Natural killer cell treated with Interleukin-12 subunit alpha and Interleukin-12 subunit beta and Interleukin-15 and Interleukin-18, amount 100 ng/mL, for 72 hours (primary cell): Measurements from ENCODE around the gene HGF. TPM values are rescaled to one million over a fixed set of nuclear protein-coding genes. Genes with fewer than 3 reads are reported as not detected.
"Not testable (repeated sequence)": the region's sequence is repeated elsewhere in the genome, so short reads cannot be mapped to it uniquely, and the experiment has no call there.

Experiments used
- ATAC-seq, 2 donors: fragments of 150-1000 bp; cut with Tn5 transposase in 1 of 2; sonication (Bioruptor Pico), chemical (Tn5 transposase) in 1 of 2; 2 replicates each; pipeline ENCODE4 v1.10.0; 2021
- DNase-seq: peaks from one replicate; pipeline ENCODE4 v3.0.0; 2022; ENCODE audit warnings: low spot score
- H3K27ac Mint-ChIP-seq, 2 donors: 1 replicate in 1 of 2; 2 replicates in 1 of 2; pipeline ENCODE4 v1.8.0; 2022; ENCODE audit warnings: mixed read lengths in 2 of 2, mild to moderate bottlenecking in 1 of 2, moderate library complexity in 1 of 2
- H3K27me3 Mint-ChIP-seq, 2 donors: 1 replicate in 1 of 2; 2 replicates in 1 of 2; pipeline ENCODE4 v1.8.0; 2022; ENCODE audit warnings: mixed read lengths in 2 of 2
- H3K36me3 Mint-ChIP-seq: one replicate; pipeline ENCODE4 v1.8.0; 2022; ENCODE audit warnings: mixed read lengths
- H3K4me1 Mint-ChIP-seq, 2 donors: 1 replicate in 1 of 2; 2 replicates in 1 of 2; pipeline ENCODE4 v1.8.0; 2022; ENCODE audit warnings: low read depth in 2 of 2, mixed read lengths in 2 of 2, mild to moderate bottlenecking in 1 of 2
- H3K4me3 Mint-ChIP-seq: one replicate; pipeline ENCODE4 v1.8.0; 2022; ENCODE audit warnings: mixed read lengths
- H3K9me3 Mint-ChIP-seq: 2 replicates; pipeline ENCODE4 v1.8.0; 2022; ENCODE audit warnings: mixed read lengths
- total RNA-seq, 2 donors: library from RNA; stranded (reverse); gene quantifications; one replicate each; pipeline ENCODE4 v1.2.3, GENCODE V29; 2022

Gene HGF
- total RNA-seq, 2 donors from 2014 or later, result 0.53 TPM; not detected in 1

DNA sequence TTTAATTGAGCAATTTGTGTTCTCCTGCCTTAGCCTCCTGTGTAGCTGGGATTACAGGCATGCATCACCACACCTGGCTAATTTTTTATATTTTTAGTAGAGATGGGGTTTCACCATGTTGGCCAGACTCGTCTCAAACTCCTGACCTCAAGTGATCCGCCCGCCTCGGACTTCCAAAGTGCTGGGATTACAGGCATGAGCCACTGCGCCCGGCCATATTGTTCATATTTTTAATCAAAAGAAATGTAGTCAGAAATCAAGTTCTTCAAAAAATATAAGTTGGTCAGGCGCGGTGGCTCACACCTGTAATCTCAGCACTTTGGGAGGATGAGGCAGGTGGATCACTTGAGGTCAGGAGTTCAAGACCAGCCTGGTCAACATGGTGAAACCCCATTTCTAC, 47.6 kb downstream of the HGF start:
- not testable (repeated sequence) for H3K36me3 Mint-ChIP-seq, H3K27me3 Mint-ChIP-seq, H3K4me1 Mint-ChIP-seq, H3K4me3 Mint-ChIP-seq, DNase-seq, ATAC-seq, H3K27ac Mint-ChIP-seq
- H3K9me3 Mint-ChIP-seq, result peaks cover 10% of the 10 kb centered on the region

DNA sequence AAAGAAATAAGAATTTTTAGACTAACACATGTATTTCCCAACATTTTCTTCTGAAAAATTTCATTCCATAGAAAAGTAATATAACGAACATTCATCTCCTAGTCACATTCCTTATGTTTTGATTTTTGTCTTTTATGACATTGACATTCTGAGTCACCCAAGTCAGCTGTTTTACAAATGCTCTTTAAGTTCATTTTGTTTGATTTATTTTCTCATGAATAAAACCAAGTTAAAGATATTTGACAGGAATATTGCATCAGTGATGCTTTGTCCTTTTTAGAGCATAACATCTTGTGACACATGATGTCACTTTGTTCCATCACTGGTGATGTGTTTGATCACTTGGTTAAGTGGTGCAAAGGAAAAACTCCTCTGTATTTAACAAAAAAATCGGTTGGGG, 48.4 kb downstream of the HGF start:
- Mint-ChIP-seq H3K27me3 (no peaks in the 10 kb centered on the region), H3K36me3 (no peaks in the 10 kb centered on the region), H3K4me1 (no peaks in the 10 kb centered on the region), H3K27ac (no peak overlapping the region), H3K4me3 (no peak overlapping the region), H3K9me3 (peaks cover 11% of the 10 kb centered on the region)
- no peak for DNase-seq
- ATAC-seq, result no peak

DNA sequence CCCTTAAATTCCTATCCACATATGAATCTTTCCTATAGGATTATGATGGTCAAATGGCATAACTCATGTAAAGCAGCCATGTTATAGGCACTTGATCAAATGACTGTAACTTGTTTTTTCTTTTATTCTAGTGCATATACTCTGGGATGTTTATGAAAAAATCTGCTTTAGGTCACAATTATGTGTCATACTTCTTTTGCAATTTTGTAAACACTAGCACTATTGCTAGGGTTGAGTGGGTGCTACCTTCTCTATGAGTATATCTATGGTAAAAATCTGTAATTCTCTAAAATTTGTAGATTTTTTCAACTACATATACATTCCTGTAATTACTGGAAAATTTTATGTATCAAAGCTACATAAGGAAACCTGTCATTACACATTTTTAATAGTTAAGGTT, 50.0 kb downstream of the HGF start:
- Mint-ChIP-seq H3K27ac (no peak overlapping the region), H3K4me1 (no peaks in the 10 kb centered on the region), H3K9me3 (peaks cover 7% of the 10 kb centered on the region), H3K4me3 (no peak overlapping the region), H3K36me3 (no peaks in the 10 kb centered on the region), H3K27me3 (no peaks in the 10 kb centered on the region)
- DNase-seq (no peak), ATAC-seq (no peak)

DNA sequence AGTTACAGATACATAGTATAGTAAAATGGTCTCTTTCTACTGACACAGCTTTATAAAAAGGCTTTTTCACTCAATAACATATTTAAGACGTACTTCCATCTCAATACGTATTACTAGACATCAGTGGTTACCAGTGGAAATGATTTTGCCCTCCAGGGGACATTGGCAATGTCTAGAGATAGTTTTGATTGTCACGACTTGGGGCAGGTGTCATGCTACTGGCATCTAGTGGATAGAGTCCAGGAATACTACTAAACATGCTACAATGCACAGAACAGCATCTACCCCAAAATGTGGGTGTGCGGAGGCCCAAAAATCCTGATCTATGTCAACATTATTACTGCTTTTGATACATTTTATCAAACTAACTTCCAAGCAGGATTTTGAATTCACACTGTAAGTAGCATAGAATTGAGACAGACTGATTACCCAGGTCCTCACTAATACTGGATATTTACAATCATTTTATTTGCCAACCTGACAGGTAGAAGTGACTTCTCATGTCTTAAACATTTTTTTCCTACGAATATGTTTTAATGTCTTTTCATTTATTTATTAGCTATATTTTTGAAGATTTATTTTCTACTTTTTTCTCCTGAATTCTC, 53.8 kb downstream of the HGF start:
- no peak for ATAC-seq
- Mint-ChIP-seq H3K27me3 (no peaks in the 10 kb centered on the region), H3K36me3 (no peaks in the 10 kb centered on the region), H3K4me1 (no peaks in the 10 kb centered on the region), H3K27ac (no peak overlapping the region), H3K9me3 (peaks cover 11% of the 10 kb centered on the region), H3K4me3 (no peak overlapping the region)
- no peak for DNase-seq

DNA sequence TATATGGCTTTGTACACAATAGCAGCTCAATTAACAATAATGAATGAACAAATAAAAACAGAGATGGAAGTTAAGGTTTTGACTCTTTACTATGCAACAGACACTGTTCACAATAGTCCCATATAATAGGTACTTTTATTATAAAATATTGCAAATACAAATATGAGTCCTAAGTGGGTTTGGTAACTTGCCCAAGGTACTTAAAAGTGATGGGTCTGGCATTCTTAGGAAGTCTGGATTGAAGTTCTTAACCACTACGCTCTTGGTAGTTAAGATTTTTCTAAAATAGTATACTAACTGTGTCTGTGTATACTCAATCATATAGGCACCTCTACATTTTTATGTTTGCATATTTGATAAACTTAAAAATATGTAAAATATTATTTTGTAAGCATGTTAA, 55.5 kb downstream of the HGF start:
- no peak overlapping the region for H3K4me3 Mint-ChIP-seq
- no peak for DNase-seq
- no peaks in the 10 kb centered on the region for H3K27me3 Mint-ChIP-seq
- no peaks in the 10 kb centered on the region for H3K36me3 Mint-ChIP-seq
- H3K9me3 Mint-ChIP-seq, result peaks cover 14% of the 10 kb centered on the region
- ATAC-seq, result no peak
- H3K27ac Mint-ChIP-seq, result no peak overlapping the region
- no peaks in the 10 kb centered on the region for H3K4me1 Mint-ChIP-seq

DNA sequence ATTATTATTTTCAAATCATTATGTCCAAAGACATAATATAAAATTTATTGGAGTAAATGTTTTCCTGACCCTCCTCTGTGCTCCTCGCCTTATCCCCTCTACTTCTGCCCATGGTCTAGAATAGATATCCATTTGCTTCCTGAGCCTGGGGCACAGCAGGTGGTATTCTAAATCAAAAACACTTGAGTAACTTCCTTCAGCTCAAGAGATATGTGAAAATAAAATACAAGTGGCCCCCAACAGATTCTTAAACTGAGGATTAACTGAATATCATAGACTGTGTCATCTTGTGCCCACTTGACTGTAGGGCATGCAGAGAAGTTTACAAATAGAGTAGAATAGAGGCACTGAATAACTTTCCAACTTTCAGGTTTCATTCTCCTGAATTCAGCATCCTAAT, 59.1 kb downstream of the HGF start:
- Mint-ChIP-seq H3K27ac (no peak overlapping the region), H3K9me3 (peaks cover 7% of the 10 kb centered on the region), H3K27me3 (no peaks in the 10 kb centered on the region), H3K4me1 (no peaks in the 10 kb centered on the region), H3K4me3 (no peak overlapping the region), H3K36me3 (no peaks in the 10 kb centered on the region)
- DNase-seq (no peak), ATAC-seq (no peak)

GRCh38 chr7:81709836-81710235, 60.0 kb downstream of the HGF start:
- no peaks in the 10 kb centered on the region for H3K4me1 Mint-ChIP-seq
- no peak overlapping the region for H3K27ac Mint-ChIP-seq
- H3K27me3 Mint-ChIP-seq, result no peaks in the 10 kb centered on the region
- no peak overlapping the region for H3K4me3 Mint-ChIP-seq
- no peaks in the 10 kb centered on the region for H3K36me3 Mint-ChIP-seq
- DNase-seq (no peak), ATAC-seq (no peak)
- H3K9me3 Mint-ChIP-seq, result peaks cover 10% of the 10 kb centered on the region

- no peaks in the 10 kb centered on the region for H3K27me3 Mint-ChIP-seq
- H3K36me3 Mint-ChIP-seq, result no peaks in the 10 kb centered on the region
- DNase-seq (no peak), ATAC-seq (no peak)
- H3K9me3 Mint-ChIP-seq, result peaks cover 9% of the 10 kb centered on the region
- no peak overlapping the region for H3K27ac Mint-ChIP-seq
- H3K4me1 Mint-ChIP-seq, result no peaks in the 10 kb centered on the region
- H3K4me3 Mint-ChIP-seq, result no peak overlapping the region
Measured at GRCh38 chr7:81707966-81708365, 61.9 kb downstream of the HGF start.

- Mint-ChIP-seq H3K36me3 (no peaks in the 10 kb centered on the region), H3K4me1 (no peaks in the 10 kb centered on the region), H3K9me3 (peaks cover 9% of the 10 kb centered on the region), H3K27ac (no peak overlapping the region), H3K27me3 (no peaks in the 10 kb centered on the region), H3K4me3 (no peak overlapping the region)
- DNase-seq, result no peak
- ATAC-seq, result no peak
Measured at GRCh38 chr7:81707196-81707595, 62.7 kb downstream of the HGF start.

DNA sequence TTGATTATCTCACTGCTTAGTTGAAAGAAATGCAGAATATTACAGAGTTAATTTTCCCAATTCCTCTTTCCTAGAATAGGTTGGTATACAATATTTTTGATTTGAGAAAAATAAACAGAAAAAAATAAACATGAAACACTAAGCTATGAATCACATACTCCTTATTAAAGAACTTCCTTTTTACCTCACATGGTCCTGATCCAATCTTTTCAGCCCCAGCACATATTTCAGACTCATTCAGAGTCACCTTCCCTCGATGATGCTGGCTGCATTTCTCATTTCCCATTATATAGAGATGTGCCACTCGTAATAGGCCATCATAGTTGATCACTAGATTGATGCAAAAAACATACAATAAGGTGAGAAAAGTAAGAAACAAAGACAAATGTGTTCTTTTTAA, 64.6 kb downstream of the HGF start:
- Mint-ChIP-seq H3K4me3 (no peak overlapping the region), H3K27ac (no peak overlapping the region), H3K36me3 (no peaks in the 10 kb centered on the region), H3K27me3 (no peaks in the 10 kb centered on the region), H3K4me1 (no peaks in the 10 kb centered on the region), H3K9me3 (peaks cover 7% of the 10 kb centered on the region)
- DNase-seq (no peak), ATAC-seq (no peak)

GRCh38 chr7:81704595-81704994, 65.3 kb downstream of the HGF start:
- no peak for DNase-seq
- H3K27me3 Mint-ChIP-seq, result no peaks in the 10 kb centered on the region
- ATAC-seq, result no peak
- H3K27ac Mint-ChIP-seq, result no peak overlapping the region
- no peaks in the 10 kb centered on the region for H3K36me3 Mint-ChIP-seq
- H3K4me1 Mint-ChIP-seq, result no peaks in the 10 kb centered on the region
- H3K4me3 Mint-ChIP-seq, result no peak overlapping the region
- H3K9me3 Mint-ChIP-seq, result peaks cover 7% of the 10 kb centered on the region

GRCh38 chr7:81698965-81699364, 70.9 kb downstream of the HGF start:
- Mint-ChIP-seq H3K27me3 (no peaks in the 10 kb centered on the region), H3K4me3 (no peak overlapping the region), H3K9me3 (no peaks in the 10 kb centered on the region)

DNA sequence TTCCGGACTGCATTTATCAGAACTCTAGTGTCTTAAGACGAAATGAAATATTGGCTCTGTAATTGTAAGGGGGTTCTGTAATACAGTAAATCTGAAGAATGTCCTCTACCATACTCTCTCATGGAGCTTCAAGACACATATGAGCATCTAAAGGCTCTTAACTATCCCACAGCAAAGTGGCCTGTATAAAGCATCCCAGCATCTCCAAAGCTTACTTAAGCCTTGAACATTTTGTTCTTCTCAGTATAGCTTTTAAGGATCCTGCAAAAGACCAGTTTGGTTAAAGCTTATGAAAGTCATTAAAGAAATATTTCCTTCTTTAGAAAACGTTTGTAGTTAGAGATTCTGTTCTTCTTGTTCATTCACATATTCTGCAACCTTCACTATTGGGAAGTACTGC, 75.1 kb downstream of the HGF start:
- Mint-ChIP-seq H3K4me1 (no peaks in the 10 kb centered on the region), H3K4me3 (no peak overlapping the region), H3K27ac (no peak overlapping the region), H3K9me3 (peaks cover 10% of the 10 kb centered on the region), H3K36me3 (peaks cover 5% of the 10 kb centered on the region), H3K27me3 (no peaks in the 10 kb centered on the region)
- ATAC-seq (no peak), DNase-seq (no peak)

More at GRCh38 chr7:81698965-81699364, 70.9 kb downstream of the HGF start:
- Mint-ChIP-seq H3K4me1 (no peaks in the 10 kb centered on the region), H3K27ac (no peak overlapping the region), H3K36me3 (no peaks in the 10 kb centered on the region)
- no peak for DNase-seq
- ATAC-seq, result no peak

- Mint-ChIP-seq H3K9me3 (peaks cover 10% of the 10 kb centered on the region), H3K4me1 (no peaks in the 10 kb centered on the region), H3K27ac (no peak overlapping the region), H3K36me3 (peaks cover 5% of the 10 kb centered on the region), H3K4me3 (no peak overlapping the region), H3K27me3 (no peaks in the 10 kb centered on the region)
- ATAC-seq (no peak), DNase-seq (no peak)
Measured at GRCh38 chr7:81693894-81694293, 76.0 kb downstream of the HGF start.

- no peak overlapping the region for H3K4me3 Mint-ChIP-seq
- DNase-seq (no peak), ATAC-seq (no peak)
- H3K9me3 Mint-ChIP-seq, result peaks cover 10% of the 10 kb centered on the region
- H3K36me3 Mint-ChIP-seq, result peaks cover 5% of the 10 kb centered on the region
- no peak overlapping the region for H3K27ac Mint-ChIP-seq
- no peaks in the 10 kb centered on the region for H3K27me3 Mint-ChIP-seq
- H3K4me1 Mint-ChIP-seq, result no peaks in the 10 kb centered on the region
Measured at GRCh38 chr7:81693080-81693479, 76.8 kb downstream of the HGF start.
